DMS 273 (cell line): ENCODE measurements around the gene BIRC7.

ENCODE experiments used
- DNase-seq: peaks from one replicate; lab custom pipeline; 2025; ENCODE audit not compliant: unreplicated experiment; lab: John Stamatoyannopoulos, UW

Gene BIRC7

GRCh38 chr20:63235399-63235983 lies at the start of gene BIRC7:
Gene BIRC7, plus strand, starts transcription at chr20:63235905. Its CDS starts 192 bp downstream, at chr20:63236097.
- DNase-seq = no peak

- no peak for DNase-seq
Observed at GRCh38 chr20:63186084-63186483, 49.6 kb upstream of the BIRC7 start.

GRCh38 chr20:63186528-63187316 lies 49.0 kb upstream of the BIRC7 start:
- DNase-seq = peak; percentile 33

GRCh38 chr20:63187338-63188158 lies 48.2 kb upstream of the BIRC7 start:
- DNase-seq = no peak

GRCh38 chr20:63188159-63188442 lies 47.6 kb upstream of the BIRC7 start:
- DNase-seq = no peak

- DNase-seq = no peak
Observed at GRCh38 chr20:63188641-63189321, 46.9 kb upstream of the BIRC7 start.

GRCh38 chr20:63189322-63189642 lies 46.4 kb upstream of the BIRC7 start:
- DNase-seq = no peak

GRCh38 chr20:63189846-63190559 lies 45.7 kb upstream of the BIRC7 start:
- no peak for DNase-seq

- DNase-seq = no peak
Observed at GRCh38 chr20:63190828-63191227, 44.9 kb upstream of the BIRC7 start.

GRCh38 chr20:63191400-63191799 lies 44.3 kb upstream of the BIRC7 start:
- DNase-seq = peak; percentile 97

GRCh38 chr20:63192721-63193120 lies 43.0 kb upstream of the BIRC7 start:
- no peak for DNase-seq

- no peak for DNase-seq
Observed at GRCh38 chr20:63194007-63194796, 41.5 kb upstream of the BIRC7 start.

- no peak for DNase-seq
Observed at GRCh38 chr20:63194797-63195173, 40.9 kb upstream of the BIRC7 start.

- no peak for DNase-seq
Observed at GRCh38 chr20:63196768-63197470, 38.8 kb upstream of the BIRC7 start.

GRCh38 chr20:63198606-63199005 lies 37.1 kb upstream of the BIRC7 start:
- DNase-seq = no peak

GRCh38 chr20:63202021-63202420 lies 33.7 kb upstream of the BIRC7 start:
- no peak for DNase-seq

- no peak for DNase-seq
Observed at GRCh38 chr20:63202811-63203526, 32.7 kb upstream of the BIRC7 start.

- DNase-seq = no peak
Observed at GRCh38 chr20:63204362-63204761, 31.3 kb upstream of the BIRC7 start.

GRCh38 chr20:63205896-63206295 lies 29.8 kb upstream of the BIRC7 start:
- no peak for DNase-seq
